ENCODE data around the gene TGFB3. TPM values are rescaled to one million over a fixed set of nuclear protein-coding genes. Genes with fewer than 3 reads are reported as not detected.

Gene TGFB3
- total and polyA plus RNA-seq, 2 donors (not counting 3 experiments of a cell fraction or from before 2014, with no cell fraction given), result 5.3 to 5.4 TPM

DNA sequence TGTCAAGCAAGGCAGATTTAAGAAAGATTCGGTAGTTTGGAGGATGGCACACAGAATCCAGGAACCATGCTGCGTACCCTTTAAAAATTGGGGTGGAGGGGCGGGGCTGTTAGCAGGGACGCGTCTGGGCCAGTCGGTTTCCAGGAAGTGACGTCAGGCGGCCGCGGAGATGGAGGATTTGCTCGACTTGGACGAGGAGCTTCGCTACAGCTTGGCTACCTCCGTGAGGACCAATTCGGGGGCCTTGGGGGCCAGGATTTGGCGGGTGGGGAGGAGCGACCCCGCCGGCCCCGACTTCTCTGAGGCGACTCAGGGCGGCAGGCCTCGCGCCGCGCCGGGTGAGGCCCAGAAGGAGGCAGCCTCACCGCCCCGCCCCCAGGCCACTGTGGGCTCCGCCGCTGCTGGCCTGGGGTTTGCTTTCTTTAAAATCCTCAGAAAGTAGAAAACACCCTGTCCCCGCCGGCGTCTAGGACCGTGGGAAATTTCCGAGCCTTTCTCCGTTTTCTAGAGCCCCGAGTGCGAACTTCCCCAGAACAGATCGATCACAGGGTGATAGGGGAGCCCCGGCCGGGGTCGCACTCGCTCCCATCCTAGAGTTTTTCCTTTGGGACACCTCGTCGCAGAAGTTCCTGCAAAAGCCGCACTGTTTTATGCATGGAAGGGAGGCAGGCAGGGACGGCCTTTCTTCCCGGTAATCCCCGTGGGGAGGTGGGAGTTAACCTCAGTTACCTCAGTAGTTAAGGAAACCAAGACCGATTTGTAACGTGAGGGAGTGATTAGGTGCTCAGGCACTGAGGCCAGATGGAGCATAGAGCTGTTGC, 4.0 kb upstream of the TGFB3 start, which contains the start of gene IFT43:
TSS of gene IFT43 (plus strand) at position 146 of the 821 bp plus-strand sequence. CDS start at position 170, 24 bp downstream.
- peak within 1 kb of the TSS; percentile 75 for H3K4me2 ChIP-seq (ENCODE audit: insufficient read depth, low read length)
- peaks cover 52% of the 10 kb centered on the region for H3K4me1 ChIP-seq (ENCODE audit: control insufficient read depth, extremely low read depth, insufficient read depth, low read length)
- ChIA-PET CTCF (interaction anchor here (1.1 to 1.7 kb wide), 6 partner anchors 79 to 277 kb away, joined by 3 to 22 read pairs (median 4); no protein-coding TSS in a partner anchor), POLR2A (interaction anchor here (0.6 to 0.7 kb wide), 2 partner anchors 65 to 101 kb away, joined by 3 to 4 read pairs; no protein-coding TSS in a partner anchor)
- H3K9me3 ChIP-seq (replicated peaks; ENCODE audit: control insufficient read depth, insufficient read depth, low read length), result no peaks in the 10 kb centered on the region
- no peak for TF ChIP-seq POLR2A (IDR thresholded peaks at IDR 0.05; ENCODE audit: low read depth, low read length)
- no peak for TF ChIP-seq EZH2 (IDR thresholded peaks at IDR 0.05; ENCODE audit: borderline replicate concordance, low read depth, low read length, severe bottlenecking)
- TF ChIP-seq POLR2AphosphoS5 (IDR thresholded peaks at IDR 0.05; ENCODE audit: insufficient read depth, low read depth, low read length), result peak; percentile 46
- TF ChIP-seq JUN (IDR thresholded peaks at IDR 0.05; ENCODE audit: borderline replicate concordance, insufficient read depth, insufficient read length, low read depth), result peak; percentile 5
- H3K9ac ChIP-seq (replicated peaks; ENCODE audit: extremely low read depth, insufficient read depth, low read length), result peak within 1 kb of the TSS; percentile 90
- H3K9me1 ChIP-seq (replicated peaks; ENCODE audit: control insufficient read depth, extremely low read depth, insufficient read depth, low read length), result no peaks in the 10 kb centered on the region
- no peaks in the 10 kb centered on the region for H3K79me2 ChIP-seq (ENCODE audit: control insufficient read depth, insufficient read depth, low read length)
- intact Hi-C loops (cut with micrococcal nuclease), result loop anchor here (2.0 to 5.0 kb wide), 3 partner anchors 115 to 366 kb away; partner anchors contain the start of gene GPATCH2L
- DNase-seq (ENCODE audit: low read depth, low spot score) (peak; percentile 83), FAIRE-seq (peak; percentile 81)
- H3K36me3 ChIP-seq (ENCODE audit: control insufficient read depth in 2 of 2, extremely low read depth in 1 of 2, insufficient read depth in 2 of 2, low read length in 2 of 2), result no peaks in the 10 kb centered on the region
- peak within 1 kb of the TSS; percentile 55 to 80 (median 74) for H3K4me3 ChIP-seq (replicated peaks in 1 of 3; ENCODE audit: insufficient read depth in 1 of 3, low read depth in 1 of 3, low read length in 3 of 3)
- TSS peak; percentile 75 for BruUV-seq (replicated peaks)
- dilution Hi-C loops (cut with MboI; ENCODE audit: extremely low pct_ligation_motif_present, low sequenced_read_pairs), result loop anchor here (25.0 kb wide), 1 partner anchor 274 kb away; no protein-coding TSS in a partner anchor
- H3K27ac ChIP-seq (ENCODE audit: insufficient read depth, low read depth, low read length), result peak within 1 kb of the TSS; percentile 92
- peak within 1 kb of the TSS; percentile 67 for H2AFZ ChIP-seq (ENCODE audit: low read depth, low read length)
- no peaks in the 10 kb centered on the region for H3K27me3 ChIP-seq (ENCODE audit: control insufficient read depth in 2 of 2, insufficient read depth in 2 of 2, low read length in 2 of 2)
- H4K20me1 ChIP-seq (replicated peaks; ENCODE audit: control insufficient read depth, extremely low read depth, insufficient read depth, low read length), result no peaks in the 10 kb centered on the region

DNA sequence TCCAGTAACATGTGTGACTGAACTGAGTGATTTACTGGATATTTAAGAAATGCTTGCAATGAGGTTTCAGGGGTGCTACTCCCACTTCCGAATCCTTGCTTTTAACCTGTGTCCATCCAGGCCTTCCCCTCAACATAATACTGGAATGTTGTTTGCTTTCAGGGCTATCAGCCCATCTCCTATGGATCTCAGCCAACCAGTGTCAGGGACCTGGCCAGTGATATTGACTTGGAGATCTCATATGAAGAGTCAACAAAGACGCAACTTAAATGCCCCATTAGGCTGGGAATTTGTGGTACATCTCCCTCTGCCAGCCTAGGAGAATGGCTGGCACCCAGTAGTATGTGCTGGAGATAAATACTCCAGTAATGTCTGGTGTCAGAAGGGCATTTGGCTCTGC, 2.9 kb upstream of the TGFB3 start:
- no peak overlapping the region for H3K27ac ChIP-seq (ENCODE audit: insufficient read depth, low read depth, low read length)
- DNase-seq (ENCODE audit: low read depth, low spot score) (no peak), FAIRE-seq (no peak)
- H3K9me3 ChIP-seq (replicated peaks; ENCODE audit: control insufficient read depth, insufficient read depth, low read length), result no peaks in the 10 kb centered on the region
- no peaks in the 10 kb centered on the region for H3K79me2 ChIP-seq (ENCODE audit: control insufficient read depth, insufficient read depth, low read length)
- dilution Hi-C loops (cut with MboI; ENCODE audit: extremely low pct_ligation_motif_present, low sequenced_read_pairs) (loop anchor here (25.0 kb wide), 1 partner anchor 272 kb away; no protein-coding TSS in a partner anchor), intact Hi-C loops (cut with micrococcal nuclease) (loop anchor here (5.0 kb wide), 3 partner anchors 168 to 403 kb away; partner anchors contain the start of gene GPATCH2L)
- CTCF ChIA-PET, result interaction anchor here (1.3 to 12.4 kb wide), 4 partner anchors 78 to 273 kb away, joined by 3 to 617 read pairs (median 104); no protein-coding TSS in a partner anchor
- H2AFZ ChIP-seq (ENCODE audit: low read depth, low read length), result no peak overlapping the region
- no peak overlapping the region for H3K9ac ChIP-seq (replicated peaks; ENCODE audit: extremely low read depth, insufficient read depth, low read length)
- H3K4me2 ChIP-seq (ENCODE audit: insufficient read depth, low read length), result no peak overlapping the region
- no peaks in the 10 kb centered on the region for H3K9me1 ChIP-seq (replicated peaks; ENCODE audit: control insufficient read depth, extremely low read depth, insufficient read depth, low read length)
- H3K4me3 ChIP-seq (replicated peaks in 1 of 3; ENCODE audit: insufficient read depth in 1 of 3, low read depth in 1 of 3, low read length in 3 of 3), result no peak overlapping the region
- H3K27me3 ChIP-seq (ENCODE audit: control insufficient read depth in 2 of 2, insufficient read depth in 2 of 2, low read length in 2 of 2), result no peaks in the 10 kb centered on the region
- no peaks in the 10 kb centered on the region for H4K20me1 ChIP-seq (replicated peaks; ENCODE audit: control insufficient read depth, extremely low read depth, insufficient read depth, low read length)
- POLR2A ChIA-PET, result no interaction called here
- H3K36me3 ChIP-seq (ENCODE audit: control insufficient read depth in 2 of 2, extremely low read depth in 1 of 2, insufficient read depth in 2 of 2, low read length in 2 of 2), result no peaks in the 10 kb centered on the region
- no TSS peak for BruUV-seq (replicated peaks)
- H3K4me1 ChIP-seq (ENCODE audit: control insufficient read depth, extremely low read depth, insufficient read depth, low read length), result peaks cover 48% of the 10 kb centered on the region
- TF ChIP-seq MAX (IDR thresholded peaks at IDR 0.05; ENCODE audit: insufficient read depth, insufficient read length) (no peak), POLR2AphosphoS5 (IDR thresholded peaks at IDR 0.05; ENCODE audit: insufficient read depth, low read depth, low read length) (no peak), GATA2 (IDR thresholded peaks at IDR 0.05; ENCODE audit: insufficient read depth, insufficient read length, low read depth, low read length) (no peak), JUN (IDR thresholded peaks at IDR 0.05; ENCODE audit: borderline replicate concordance, insufficient read depth, insufficient read length, low read depth) (no peak), EZH2 (IDR thresholded peaks at IDR 0.05; ENCODE audit: borderline replicate concordance, low read depth, low read length, severe bottlenecking) (no peak), FOS (IDR thresholded peaks at IDR 0.05; ENCODE audit: borderline replicate concordance, insufficient read depth, low read length) (no peak), MYC (IDR thresholded peaks at IDR 0.05; ENCODE audit: low read depth, low read length) (no peak), POLR2A (IDR thresholded peaks at IDR 0.05; ENCODE audit: low read depth, low read length) (no peak)
- TF ChIP-seq, protein P1, sequence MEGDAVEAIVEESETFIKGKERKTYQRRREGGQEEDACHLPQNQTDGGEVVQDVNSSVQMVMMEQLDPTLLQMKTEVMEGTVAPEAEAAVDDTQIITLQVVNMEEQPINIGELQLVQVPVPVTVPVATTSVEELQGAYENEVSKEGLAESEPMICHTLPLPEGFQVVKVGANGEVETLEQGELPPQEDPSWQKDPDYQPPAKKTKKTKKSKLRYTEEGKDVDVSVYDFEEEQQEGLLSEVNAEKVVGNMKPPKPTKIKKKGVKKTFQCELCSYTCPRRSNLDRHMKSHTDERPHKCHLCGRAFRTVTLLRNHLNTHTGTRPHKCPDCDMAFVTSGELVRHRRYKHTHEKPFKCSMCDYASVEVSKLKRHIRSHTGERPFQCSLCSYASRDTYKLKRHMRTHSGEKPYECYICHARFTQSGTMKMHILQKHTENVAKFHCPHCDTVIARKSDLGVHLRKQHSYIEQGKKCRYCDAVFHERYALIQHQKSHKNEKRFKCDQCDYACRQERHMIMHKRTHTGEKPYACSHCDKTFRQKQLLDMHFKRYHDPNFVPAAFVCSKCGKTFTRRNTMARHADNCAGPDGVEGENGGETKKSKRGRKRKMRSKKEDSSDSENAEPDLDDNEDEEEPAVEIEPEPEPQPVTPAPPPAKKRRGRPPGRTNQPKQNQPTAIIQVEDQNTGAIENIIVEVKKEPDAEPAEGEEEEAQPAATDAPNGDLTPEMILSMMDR (IDR thresholded peaks at IDR 0.05; ENCODE audit: extremely low read depth in 1 of 2, insufficient read depth in 1 of 2, low read depth in 1 of 2, low read length in 2 of 2), result no peak
